GM18951 (cell line): Measurements from ENCODE around the gene SNRNP27.

ENCODE experiments used
- POLR2A ChIP-seq: IDR thresholded peaks from 4 replicates; pipeline ENCODE4 v1.6.1; 2011; ENCODE audit warnings: mild to moderate bottlenecking; ENCODE audit not compliant: insufficient read length, insufficient read depth; ENCODE audit errors: extremely low read depth
- in situ Hi-C: fragments of 300-500 bp; cut with MboI; formaldehyde crosslinking; loops from one replicate; pipeline ENCODE4 v1.12.0; 2022; ENCODE audit warnings: low sequenced_read_pairs, mixed read lengths, inconsistent platforms; ENCODE audit not compliant: unreplicated experiment

Gene SNRNP27

GRCh38 chr2:69902213-69902922 lies 8.6 kb downstream of the SNRNP27 start:
- TF ChIP-seq POLR2A, result no peak
- in situ Hi-C loops, result loop anchor here (10.0 kb wide), 1 partner anchor 392 kb away; the partner anchor contains the start of gene SNRPG

GRCh38 chr2:69907216-69907615 lies 13.5 kb downstream of the SNRNP27 start:
- in situ Hi-C loops, result loop anchor here (10.0 kb wide), 1 partner anchor 388 kb away; the partner anchor contains the start of gene SNRPG

GRCh38 chr2:69911985-69912563 lies 18.3 kb downstream of the SNRNP27 start:
- TF ChIP-seq POLR2A, result no peak
- in situ Hi-C loops, result loop anchor here (5.0 to 10.0 kb wide), 2 partner anchors 163 to 235 kb away; no protein-coding TSS in a partner anchor

More at GRCh38 chr2:69907216-69907615, 13.5 kb downstream of the SNRNP27 start:
- TF ChIP-seq POLR2A, result no peak

GRCh38 chr2:69914164-69914949 lies 20.6 kb downstream of the SNRNP27 start:
- peak; percentile 77 for TF ChIP-seq POLR2A
- in situ Hi-C loops, result loop anchor here (5.0 to 10.0 kb wide), 2 partner anchors 160 to 233 kb away; no protein-coding TSS in a partner anchor

GRCh38 chr2:69914950-69915945 lies 21.5 kb downstream of the SNRNP27 start, which contains the start of gene MXD1:
TSS of gene MXD1 (plus strand) at chr2:69915109. CDS start at chr2:69915331, 222 bp downstream.
- in situ Hi-C loops, result loop anchor here (5.0 to 10.0 kb wide), 2 partner anchors 160 to 232 kb away; no protein-coding TSS in a partner anchor
- peak; percentile 72 for TF ChIP-seq POLR2A

GRCh38 chr2:69916106-69916505 lies 22.4 kb downstream of the SNRNP27 start:
- TF ChIP-seq POLR2A, result no peak
- in situ Hi-C loops, result loop anchor here (10.0 kb wide), 1 partner anchor 159 kb away; no protein-coding TSS in a partner anchor

GRCh38 chr2:69917852-69918251 lies 24.1 kb downstream of the SNRNP27 start:
- TF ChIP-seq POLR2A, result no peak
- in situ Hi-C loops, result loop anchor here (10.0 kb wide), 1 partner anchor 157 kb away; no protein-coding TSS in a partner anchor

- no peak for TF ChIP-seq POLR2A
- in situ Hi-C loops, result loop anchor here (10.0 kb wide), 1 partner anchor 156 kb away; no protein-coding TSS in a partner anchor
Measured at GRCh38 chr2:69918401-69918800, 24.6 kb downstream of the SNRNP27 start.

- in situ Hi-C loops, result no loop called here
- TF ChIP-seq POLR2A, result no peak
Measured at GRCh38 chr2:69923116-69923515, 29.4 kb downstream of the SNRNP27 start.

GRCh38 chr2:69926849-69927515 lies 33.2 kb downstream of the SNRNP27 start:
- no peak for TF ChIP-seq POLR2A
- in situ Hi-C loops, result no loop called here

GRCh38 chr2:69931832-69932595 lies 38.3 kb downstream of the SNRNP27 start:
- in situ Hi-C loops, result no loop called here
- TF ChIP-seq POLR2A, result no peak
